Measurements from ENCODE around the gene MPRIP. TPM values are rescaled to one million over a fixed set of nuclear protein-coding genes. Genes with fewer than 3 reads are reported as not detected.

Gene MPRIP
- polyA plus RNA-seq, 1 of the 3 experiments (the other 2 are of a cell fraction): 64.4 TPM

- TF ChIP-seq, protein P1, sequence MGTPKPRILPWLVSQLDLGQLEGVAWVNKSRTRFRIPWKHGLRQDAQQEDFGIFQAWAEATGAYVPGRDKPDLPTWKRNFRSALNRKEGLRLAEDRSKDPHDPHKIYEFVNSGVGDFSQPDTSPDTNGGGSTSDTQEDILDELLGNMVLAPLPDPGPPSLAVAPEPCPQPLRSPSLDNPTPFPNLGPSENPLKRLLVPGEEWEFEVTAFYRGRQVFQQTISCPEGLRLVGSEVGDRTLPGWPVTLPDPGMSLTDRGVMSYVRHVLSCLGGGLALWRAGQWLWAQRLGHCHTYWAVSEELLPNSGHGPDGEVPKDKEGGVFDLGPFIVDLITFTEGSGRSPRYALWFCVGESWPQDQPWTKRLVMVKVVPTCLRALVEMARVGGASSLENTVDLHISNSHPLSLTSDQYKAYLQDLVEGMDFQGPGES (IDR thresholded peaks at IDR 0.05; ENCODE audit: low read depth, low read length): no peak
- TF ChIP-seq CHD2 (IDR thresholded peaks at IDR 0.05; ENCODE audit: low read length, partially characterized antibody) (no peak), RCOR1 (IDR thresholded peaks at IDR 0.05; ENCODE audit: low read length) (no peak), ELF1 (IDR thresholded peaks at IDR 0.05) (no peak), FOXM1 (IDR thresholded peaks at IDR 0.05; ENCODE audit: low read depth) (no peak), USF2 (IDR thresholded peaks at IDR 0.05; ENCODE audit: borderline replicate concordance, low read depth, low read length) (no peak), MEF2A (IDR thresholded peaks at IDR 0.05; ENCODE audit: borderline replicate concordance, low read depth) (no peak), EP300 (IDR thresholded peaks at IDR 0.05; ENCODE audit: borderline replicate concordance in 1 of 2, low read depth in 1 of 2, low read length in 1 of 2) (no peak), YY1 (IDR thresholded peaks at IDR 0.05; ENCODE audit: low read depth) (no peak), FOSL2 (IDR thresholded peaks at IDR 0.05; ENCODE audit: borderline replicate concordance, low read depth) (no peak), SIN3A (IDR thresholded peaks at IDR 0.05; ENCODE audit: borderline replicate concordance, low read depth, low read length) (no peak), TCF12 (IDR thresholded peaks at IDR 0.05) (no peak), GABPA (IDR thresholded peaks at IDR 0.05; ENCODE audit: low read depth) (no peak), GATA2 (CRISPR knock-in tag; IDR thresholded peaks at IDR 0.05) (no peak), RXRA (IDR thresholded peaks at IDR 0.05; ENCODE audit: borderline replicate concordance, low read depth) (no peak), FOXJ3 (CRISPR knock-in tag; IDR thresholded peaks at IDR 0.05) (no peak), RFX5 (IDR thresholded peaks at IDR 0.05; ENCODE audit: low read length) (no peak)
- TF ChIP-seq, protein P2, sequence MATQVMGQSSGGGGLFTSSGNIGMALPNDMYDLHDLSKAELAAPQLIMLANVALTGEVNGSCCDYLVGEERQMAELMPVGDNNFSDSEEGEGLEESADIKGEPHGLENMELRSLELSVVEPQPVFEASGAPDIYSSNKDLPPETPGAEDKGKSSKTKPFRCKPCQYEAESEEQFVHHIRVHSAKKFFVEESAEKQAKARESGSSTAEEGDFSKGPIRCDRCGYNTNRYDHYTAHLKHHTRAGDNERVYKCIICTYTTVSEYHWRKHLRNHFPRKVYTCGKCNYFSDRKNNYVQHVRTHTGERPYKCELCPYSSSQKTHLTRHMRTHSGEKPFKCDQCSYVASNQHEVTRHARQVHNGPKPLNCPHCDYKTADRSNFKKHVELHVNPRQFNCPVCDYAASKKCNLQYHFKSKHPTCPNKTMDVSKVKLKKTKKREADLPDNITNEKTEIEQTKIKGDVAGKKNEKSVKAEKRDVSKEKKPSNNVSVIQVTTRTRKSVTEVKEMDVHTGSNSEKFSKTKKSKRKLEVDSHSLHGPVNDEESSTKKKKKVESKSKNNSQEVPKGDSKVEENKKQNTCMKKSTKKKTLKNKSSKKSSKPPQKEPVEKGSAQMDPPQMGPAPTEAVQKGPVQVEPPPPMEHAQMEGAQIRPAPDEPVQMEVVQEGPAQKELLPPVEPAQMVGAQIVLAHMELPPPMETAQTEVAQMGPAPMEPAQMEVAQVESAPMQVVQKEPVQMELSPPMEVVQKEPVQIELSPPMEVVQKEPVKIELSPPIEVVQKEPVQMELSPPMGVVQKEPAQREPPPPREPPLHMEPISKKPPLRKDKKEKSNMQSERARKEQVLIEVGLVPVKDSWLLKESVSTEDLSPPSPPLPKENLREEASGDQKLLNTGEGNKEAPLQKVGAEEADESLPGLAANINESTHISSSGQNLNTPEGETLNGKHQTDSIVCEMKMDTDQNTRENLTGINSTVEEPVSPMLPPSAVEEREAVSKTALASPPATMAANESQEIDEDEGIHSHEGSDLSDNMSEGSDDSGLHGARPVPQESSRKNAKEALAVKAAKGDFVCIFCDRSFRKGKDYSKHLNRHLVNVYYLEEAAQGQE (IDR thresholded peaks at IDR 0.05; ENCODE audit: low read depth, low read length): no peak
- TF ChIP-seq, protein P3, sequence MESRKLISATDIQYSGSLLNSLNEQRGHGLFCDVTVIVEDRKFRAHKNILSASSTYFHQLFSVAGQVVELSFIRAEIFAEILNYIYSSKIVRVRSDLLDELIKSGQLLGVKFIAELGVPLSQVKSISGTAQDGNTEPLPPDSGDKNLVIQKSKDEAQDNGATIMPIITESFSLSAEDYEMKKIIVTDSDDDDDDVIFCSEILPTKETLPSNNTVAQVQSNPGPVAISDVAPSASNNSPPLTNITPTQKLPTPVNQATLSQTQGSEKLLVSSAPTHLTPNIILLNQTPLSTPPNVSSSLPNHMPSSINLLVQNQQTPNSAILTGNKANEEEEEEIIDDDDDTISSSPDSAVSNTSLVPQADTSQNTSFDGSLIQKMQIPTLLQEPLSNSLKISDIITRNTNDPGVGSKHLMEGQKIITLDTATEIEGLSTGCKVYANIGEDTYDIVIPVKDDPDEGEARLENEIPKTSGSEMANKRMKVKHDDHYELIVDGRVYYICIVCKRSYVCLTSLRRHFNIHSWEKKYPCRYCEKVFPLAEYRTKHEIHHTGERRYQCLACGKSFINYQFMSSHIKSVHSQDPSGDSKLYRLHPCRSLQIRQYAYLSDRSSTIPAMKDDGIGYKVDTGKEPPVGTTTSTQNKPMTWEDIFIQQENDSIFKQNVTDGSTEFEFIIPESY (IDR thresholded peaks at IDR 0.05; ENCODE audit: borderline replicate concordance, low read depth): no peak
- Histone ChIP-seq H3K9me3 (no peaks in the 10 kb centered on the region), H3K27ac (ENCODE audit: low read depth in 2 of 2, low read length in 1 of 2) (no peak overlapping the region), H3K4me1 (ENCODE audit: control insufficient read depth in 1 of 2, insufficient read depth in 2 of 2, low read depth in 1 of 2, low read length in 1 of 2) (no peaks in the 10 kb centered on the region; a peak in 1 of 4 replicates), H3K27me3 (ENCODE audit: insufficient read depth) (no peaks in the 10 kb centered on the region), H3K79me2 (ENCODE audit: insufficient read depth) (no peaks in the 10 kb centered on the region), H3K4me2 (no peak overlapping the region), H2AFZ (ENCODE audit: low read depth) (no peak overlapping the region), H3F3A (replicated peaks; ENCODE audit: insufficient read depth) (peaks cover 9% of the 10 kb centered on the region), H3K9me2 (no peaks in the 10 kb centered on the region), H3K9ac (no peak overlapping the region), H3K36me3 (replicated peaks in 1 of 2; ENCODE audit: control insufficient read depth in 1 of 2, insufficient read depth in 2 of 2, low read length in 1 of 2) (peaks cover 0 to 2% of the 10 kb centered on the region in 2 experiments), H4K20me1 (ENCODE audit: insufficient read depth) (no peaks in the 10 kb centered on the region), H3K4me3 (ENCODE audit: low read depth in 2 of 2, low read length in 1 of 2) (no peak overlapping the region)
- WGBS (ENCODE audit: low lambda C conversion rate): 100% methylated on average over 1 of the region's 1 CpG
- ChIA-PET POLR2A (interaction anchor here (0.7 kb wide), 1 partner anchor 128 kb away, joined by 7 read pairs; no protein-coding TSS in a partner anchor), CTCF (no interaction called here)
- DNase-seq: no peak
Measured at GRCh38 chr17:17198281-17198680, 156.0 kb downstream of the MPRIP start.
